ENCODE measurements around the gene ICA1L.
A peak's percentile ranks its signal among the peaks of the same experiment; 100 is the strongest.

Gene ICA1L

GRCh38 chr2:202750763-202751427, 120.7 kb downstream of the ICA1L start:
- Histone ChIP-seq H3K27me3 (ENCODE audit: low read length) (no peaks in the 10 kb centered on the region), H3K79me2 (ENCODE audit: insufficient read depth, low read length) (no peaks in the 10 kb centered on the region), H4K20me1 (ENCODE audit: low read depth, low read length) (no peaks in the 10 kb centered on the region), H2AFZ (ENCODE audit: low read depth, low read length, severe bottlenecking) (peak overlapping the region; percentile 68), H3K36me3 (ENCODE audit: low read length) (no peaks in the 10 kb centered on the region), H3K4me2 (ENCODE audit: low read depth, low read length, poor library complexity, severe bottlenecking) (peak overlapping the region; percentile 36), H3K9me2 (replicated peaks; ENCODE audit: insufficient read depth, low read length) (no peaks in the 10 kb centered on the region), H3K9me3 (ENCODE audit: insufficient read depth, low read length) (no peaks in the 10 kb centered on the region), H3K4me3 (ENCODE audit: insufficient read depth, low read length, poor library complexity, severe bottlenecking) (no peak overlapping the region), H3K9ac (ENCODE audit: low read length) (no peak overlapping the region), H3K27ac (ENCODE audit: low read depth, low read length) (no peak overlapping the region), H3F3A (ENCODE audit: insufficient read depth) (no peaks in the 10 kb centered on the region)
- no peak for TF ChIP-seq CTCF (IDR thresholded peaks at IDR 0.05; ENCODE audit: insufficient read depth, low read length, poor library complexity, severe bottlenecking)
- TF ChIP-seq EZH2phosphoT487 (conservative IDR thresholded peaks at IDR 0.05; ENCODE audit: low read length) = no peak

GRCh38 chr2:202749477-202749876, 122.1 kb downstream of the ICA1L start:
- Histone ChIP-seq H3K9me2 (replicated peaks; ENCODE audit: insufficient read depth, low read length) (no peaks in the 10 kb centered on the region), H3K4me3 (ENCODE audit: insufficient read depth, low read length, poor library complexity, severe bottlenecking) (no peak overlapping the region), H2AFZ (ENCODE audit: low read depth, low read length, severe bottlenecking) (no peak overlapping the region), H3K9ac (ENCODE audit: low read length) (no peak overlapping the region), H3K27me3 (ENCODE audit: low read length) (no peaks in the 10 kb centered on the region), H3K36me3 (ENCODE audit: low read length) (no peaks in the 10 kb centered on the region), H3K4me2 (ENCODE audit: low read depth, low read length, poor library complexity, severe bottlenecking) (no peak overlapping the region), H4K20me1 (ENCODE audit: low read depth, low read length) (no peaks in the 10 kb centered on the region), H3K9me3 (ENCODE audit: insufficient read depth, low read length) (no peaks in the 10 kb centered on the region), H3K79me2 (ENCODE audit: insufficient read depth, low read length) (no peaks in the 10 kb centered on the region), H3F3A (ENCODE audit: insufficient read depth) (no peaks in the 10 kb centered on the region), H3K27ac (ENCODE audit: low read depth, low read length) (no peak overlapping the region)
- TF ChIP-seq EZH2phosphoT487 (conservative IDR thresholded peaks at IDR 0.05; ENCODE audit: low read length) = no peak
- no peak for TF ChIP-seq CTCF (IDR thresholded peaks at IDR 0.05; ENCODE audit: insufficient read depth, low read length, poor library complexity, severe bottlenecking)

- H3K4me2 ChIP-seq (ENCODE audit: low read depth, low read length, poor library complexity, severe bottlenecking) = no peak overlapping the region
- peaks cover 5% of the 10 kb centered on the region; the same call in 1 of the 2 replicates for H3K9me3 ChIP-seq (ENCODE audit: insufficient read depth, low read length)
- no peaks in the 10 kb centered on the region for H3K79me2 ChIP-seq (ENCODE audit: insufficient read depth, low read length)
- no peaks in the 10 kb centered on the region for H4K20me1 ChIP-seq (ENCODE audit: low read depth, low read length)
- H3K9ac ChIP-seq (ENCODE audit: low read length) = no peak overlapping the region
- no peaks in the 10 kb centered on the region for H3F3A ChIP-seq (ENCODE audit: insufficient read depth)
- H2AFZ ChIP-seq (ENCODE audit: low read depth, low read length, severe bottlenecking) = no peak overlapping the region
- H3K36me3 ChIP-seq (ENCODE audit: low read length) = no peaks in the 10 kb centered on the region
- H3K27ac ChIP-seq (ENCODE audit: low read depth, low read length) = no peak overlapping the region
- no peak overlapping the region for H3K4me3 ChIP-seq (ENCODE audit: insufficient read depth, low read length, poor library complexity, severe bottlenecking)
- H3K9me2 ChIP-seq (replicated peaks; ENCODE audit: insufficient read depth, low read length) = no peaks in the 10 kb centered on the region
- no peak for TF ChIP-seq EZH2phosphoT487 (conservative IDR thresholded peaks at IDR 0.05; ENCODE audit: low read length)
- no peak for TF ChIP-seq CTCF (IDR thresholded peaks at IDR 0.05; ENCODE audit: insufficient read depth, low read length, poor library complexity, severe bottlenecking)
- H3K27me3 ChIP-seq (ENCODE audit: low read length) = no peaks in the 10 kb centered on the region
Observed at GRCh38 chr2:202743613-202744012, 128.0 kb downstream of the ICA1L start.

Data from SU-DHL-6 (cell line).